ENCODE measurements around the gene MOG. TPM values are rescaled to one million over a fixed set of nuclear protein-coding genes. Genes with fewer than 3 reads are reported as not detected.

Gene MOG
- total RNA-seq, 2 experiments from 2014 or later: not detected

GRCh38 chr6:29628419-29629281, 28.2 kb upstream of the MOG start:
- Mint-ChIP-seq H3K36me3 (ENCODE audit: low read depth) (peaks cover 10% of the 10 kb centered on the region), H3K9me3 (no peaks in the 10 kb centered on the region), H3K4me1 (peaks cover 45% of the 10 kb centered on the region), H3K27me3 (peaks cover 56% of the 10 kb centered on the region), H3K27ac (no peak overlapping the region), H3K4me3 (peak overlapping the region; percentile 79)
- POLR2A ChIA-PET: interaction anchor here (1.0 kb wide), 1 partner anchor 17 kb away, joined by 3 read pairs; no protein-coding TSS in a partner anchor
- CTCF ChIA-PET: interaction anchor here (0.6 to 5.1 kb wide), 8 partner anchors 9 to 31 kb away, joined by 3 to 24 read pairs (median 4); no protein-coding TSS in a partner anchor
- peak; percentile 55 for DNase-seq

- H3K9me3 Mint-ChIP-seq: no peaks in the 10 kb centered on the region
- ChIA-PET CTCF (interaction anchor here (1.9 to 5.1 kb wide), 4 partner anchors 11 to 25 kb away, joined by 6 to 24 read pairs (median 9); no protein-coding TSS in a partner anchor), POLR2A (interaction anchor here (1.0 kb wide), 1 partner anchor 18 kb away, joined by 3 read pairs; no protein-coding TSS in a partner anchor)
- H3K4me1 Mint-ChIP-seq: peaks cover 46% of the 10 kb centered on the region
- no peak overlapping the region for H3K4me3 Mint-ChIP-seq
- peaks cover 61% of the 10 kb centered on the region for H3K27me3 Mint-ChIP-seq
- DNase-seq: no peak
- peaks cover 10% of the 10 kb centered on the region for H3K36me3 Mint-ChIP-seq (ENCODE audit: low read depth)
- no peak overlapping the region for H3K27ac Mint-ChIP-seq
Observed at GRCh38 chr6:29629571-29629970, 27.3 kb upstream of the MOG start.

- Mint-ChIP-seq H3K4me3 (no peak overlapping the region), H3K27ac (no peak overlapping the region), H3K4me1 (peaks cover 46% of the 10 kb centered on the region), H3K36me3 (ENCODE audit: low read depth) (peaks cover 10% of the 10 kb centered on the region), H3K27me3 (peaks cover 59% of the 10 kb centered on the region), H3K9me3 (no peaks in the 10 kb centered on the region)
- DNase-seq: no peak
- ChIA-PET POLR2A (no interaction called here), CTCF (interaction anchor here (1.9 to 5.1 kb wide), 3 partner anchors 11 to 24 kb away, joined by 6 to 24 read pairs (median 12); no protein-coding TSS in a partner anchor)
Observed at GRCh38 chr6:29630315-29630714, 26.6 kb upstream of the MOG start.

GRCh38 chr6:29631209-29631810, 25.6 kb upstream of the MOG start:
- Mint-ChIP-seq H3K4me3 (peak overlapping the region; percentile 79), H3K4me1 (peaks cover 46% of the 10 kb centered on the region), H3K27me3 (peaks cover 51% of the 10 kb centered on the region), H3K9me3 (no peaks in the 10 kb centered on the region), H3K36me3 (ENCODE audit: low read depth) (peaks cover 10% of the 10 kb centered on the region), H3K27ac (peak overlapping the region; percentile 57)
- DNase-seq: no peak
- ChIA-PET CTCF (interaction anchor here (0.9 to 5.1 kb wide), 3 partner anchors 19 to 23 kb away, joined by 3 to 24 read pairs (median 12); no protein-coding TSS in a partner anchor), POLR2A (no interaction called here)

- CTCF ChIA-PET: interaction anchor here (0.6 to 5.1 kb wide), 6 partner anchors 10 to 522 kb away, joined by 3 to 24 read pairs (median 7); no protein-coding TSS in a partner anchor
- Mint-ChIP-seq H3K4me3 (peak overlapping the region; percentile 79), H3K4me1 (peaks cover 46% of the 10 kb centered on the region)
Observed at GRCh38 chr6:29631860-29632731, 24.8 kb upstream of the MOG start.

GRCh38 chr6:29632789-29633533, 23.9 kb upstream of the MOG start, which contains the start of gene GABBR1:
Gene GABBR1, minus strand, starts transcription at chr6:29633183. Its CDS starts 798 bp downstream, at chr6:29632385.
- ChIA-PET CTCF (interaction anchor here (0.6 to 2.2 kb wide), 7 partner anchors 9 to 522 kb away, joined by 3 to 16 read pairs (median 3); no protein-coding TSS in a partner anchor), POLR2A (interaction anchor here (1.2 to 1.3 kb wide), 4 partner anchors 9 to 75 kb away, joined by 3 to 11 read pairs (median 4); no protein-coding TSS in a partner anchor)
- Mint-ChIP-seq H3K9me3 (no peaks in the 10 kb centered on the region), H3K4me3 (peak within 1 kb of the TSS; percentile 79), H3K27me3 (peaks cover 49% of the 10 kb centered on the region), H3K4me1 (peaks cover 46% of the 10 kb centered on the region), H3K36me3 (ENCODE audit: low read depth) (peaks cover 10% of the 10 kb centered on the region), H3K27ac (peak within 1 kb of the TSS; percentile 57)
- peak; percentile 80 for DNase-seq

More at GRCh38 chr6:29631860-29632731, 24.8 kb upstream of the MOG start:
- Mint-ChIP-seq H3K27ac (peak overlapping the region; percentile 57), H3K36me3 (ENCODE audit: low read depth) (peaks cover 10% of the 10 kb centered on the region), H3K27me3 (peaks cover 46% of the 10 kb centered on the region), H3K9me3 (no peaks in the 10 kb centered on the region)
- DNase-seq: peak; percentile 64
- POLR2A ChIA-PET: interaction anchor here (1.2 to 1.3 kb wide), 4 partner anchors 9 to 76 kb away, joined by 3 to 11 read pairs (median 4); no protein-coding TSS in a partner anchor

GRCh38 chr6:29633534-29633905, 23.4 kb upstream of the MOG start:
- CTCF ChIA-PET: interaction anchor here (1.1 to 2.2 kb wide), 5 partner anchors 8 to 21 kb away, joined by 3 to 16 read pairs (median 9); no protein-coding TSS in a partner anchor
- POLR2A ChIA-PET: interaction anchor here (1.0 to 1.3 kb wide), 5 partner anchors 8 to 796 kb away, joined by 3 to 11 read pairs (median 3); no protein-coding TSS in a partner anchor
- DNase-seq: no peak
- peaks cover 42% of the 10 kb centered on the region for H3K4me1 Mint-ChIP-seq
- H3K27me3 Mint-ChIP-seq: peaks cover 46% of the 10 kb centered on the region
- H3K9me3 Mint-ChIP-seq: no peaks in the 10 kb centered on the region
- H3K27ac Mint-ChIP-seq: no peak overlapping the region
- peak overlapping the region; percentile 79 for H3K4me3 Mint-ChIP-seq
- peaks cover 10% of the 10 kb centered on the region for H3K36me3 Mint-ChIP-seq (ENCODE audit: low read depth)

GRCh38 chr6:29637247-29637646, 19.6 kb upstream of the MOG start:
- no peak overlapping the region for H3K27ac Mint-ChIP-seq
- POLR2A ChIA-PET: no interaction called here

GRCh38 chr6:29641430-29642148, 15.3 kb upstream of the MOG start:
- Mint-ChIP-seq H3K27me3 (peaks cover 6% of the 10 kb centered on the region), H3K36me3 (ENCODE audit: low read depth) (no peaks in the 10 kb centered on the region), H3K4me3 (peak overlapping the region; percentile 43), H3K4me1 (peaks cover 21% of the 10 kb centered on the region), H3K9me3 (no peaks in the 10 kb centered on the region), H3K27ac (peak overlapping the region; percentile 92)
- POLR2A ChIA-PET: interaction anchor here (1.4 to 2.3 kb wide), 3 partner anchors 8 to 13 kb away, joined by 6 to 15 read pairs (median 8); partner anchors contain the start of gene GABBR1
- CTCF ChIA-PET: interaction anchor here (0.9 to 6.9 kb wide), 5 partner anchors 8 to 660 kb away, joined by 3 to 164 read pairs (median 6); partner anchors contain the start of gene GABBR1
- DNase-seq: peak; percentile 52

More at GRCh38 chr6:29637247-29637646, 19.6 kb upstream of the MOG start:
- no peaks in the 10 kb centered on the region for H3K9me3 Mint-ChIP-seq
- DNase-seq: no peak
- H3K4me3 Mint-ChIP-seq: no peak overlapping the region
- peaks cover 21% of the 10 kb centered on the region for H3K4me1 Mint-ChIP-seq
- peaks cover 18% of the 10 kb centered on the region for H3K27me3 Mint-ChIP-seq
- CTCF ChIA-PET: interaction anchor here (1.1 to 6.9 kb wide), 2 partner anchors 13 to 15 kb away, joined by 3 to 164 read pairs; no protein-coding TSS in a partner anchor
- no peaks in the 10 kb centered on the region for H3K36me3 Mint-ChIP-seq (ENCODE audit: low read depth)

GRCh38 chr6:29647927-29648642, 8.8 kb upstream of the MOG start:
- peaks cover 13% of the 10 kb centered on the region for H3K4me1 Mint-ChIP-seq
- POLR2A ChIA-PET: interaction anchor here (0.9 to 1.0 kb wide), 2 partner anchors 15 to 24 kb away, joined by 3 read pairs; partner anchors contain the start of gene GABBR1
- CTCF ChIA-PET: interaction anchor here (0.7 to 0.9 kb wide), 4 partner anchors 15 to 105 kb away, joined by 3 to 7 read pairs (median 4); partner anchors contain the start of gene GABBR1
- no peak for DNase-seq
- H3K27ac Mint-ChIP-seq: no peak overlapping the region
- H3K36me3 Mint-ChIP-seq (ENCODE audit: low read depth): no peaks in the 10 kb centered on the region
- peaks cover 2% of the 10 kb centered on the region for H3K27me3 Mint-ChIP-seq
- H3K9me3 Mint-ChIP-seq: no peaks in the 10 kb centered on the region
- H3K4me3 Mint-ChIP-seq: no peak overlapping the region
